Neural cell (in vitro differentiated cells): Measurements from ENCODE around the gene WDR20. TPM values are rescaled to one million over a fixed set of nuclear protein-coding genes. Genes with fewer than 3 reads are reported as not detected.

Experiments used
- H2AFZ ChIP-seq: fragments of 200-600, 300-800 bp; sonication (generic), shearing (Covaris generic); 2 replicates; pipeline ENCODE4 v1.6.0; 2014; ENCODE audit warnings: low read depth, mild to moderate bottlenecking, antibody characterized with exemption, low read length, moderate library complexity
- H3F3A ChIP-seq: fragments of 200-600 bp; shearing (Covaris generic); 2 replicates; pipeline ENCODE4 v1.6.1; 2016; ENCODE audit warnings: mild to moderate bottlenecking, moderate library complexity, mixed read lengths, antibody characterized with exemption, low read length; ENCODE audit not compliant: insufficient read depth, poor library complexity, severe bottlenecking
- H3K27ac ChIP-seq: fragments of 200-600, 300-800 bp; sonication (generic), shearing (Covaris generic); 2 replicates; pipeline ENCODE4 v1.5.1; 2014; ENCODE audit warnings: mild to moderate bottlenecking, low read length, moderate library complexity
- H3K27me3 ChIP-seq: fragments of 300-800, 200-600 bp; sonication (generic), shearing (Covaris generic); 2 replicates; pipeline ENCODE4 v1.6.0; 2014; ENCODE audit warnings: mild to moderate bottlenecking, low read depth, low read length, moderate library complexity; ENCODE audit not compliant: insufficient read depth
- H3K36me3 ChIP-seq: fragments of 300-800, 200-600 bp; sonication (generic), shearing (Covaris generic); 2 replicates; pipeline ENCODE4 v1.5.1; 2014; ENCODE audit warnings: mild to moderate bottlenecking, antibody characterized with exemption, low read length, moderate library complexity; ENCODE audit not compliant: insufficient read depth
- H3K4me2 ChIP-seq: fragments of 300-800, 200-600 bp; sonication (generic), shearing (Covaris generic); 2 replicates; pipeline ENCODE4 v1.6.0; 2014; ENCODE audit warnings: mild to moderate bottlenecking, low read length
- H3K4me3 ChIP-seq: fragments of 300-800, 200-600 bp; sonication (generic), shearing (Covaris generic); 2 replicates; pipeline ENCODE4 v1.5.1; 2014; ENCODE audit warnings: mild to moderate bottlenecking, low read length, moderate library complexity
- H3K79me2 ChIP-seq: fragments of 200-600 bp; shearing (Covaris generic); replicated peaks from 2 replicates; pipeline ENCODE4 v1.6.0; 2014; ENCODE audit warnings: mild to moderate bottlenecking, low read length, moderate library complexity; ENCODE audit not compliant: insufficient read depth
- H3K9ac ChIP-seq: fragments of 300-800, 200-600 bp; sonication (generic), shearing (Covaris generic); 2 replicates; pipeline ENCODE4 v1.6.1; 2016; ENCODE audit warnings: mild to moderate bottlenecking, low read length, mixed read lengths
- H3K9me2 ChIP-seq: fragments of 200-600 bp; shearing (Covaris generic); 2 replicates; pipeline ENCODE4 v1.6.1; 2016; ENCODE audit warnings: mild to moderate bottlenecking, low read length, mixed read lengths; ENCODE audit not compliant: insufficient read depth
- H3K9me3 ChIP-seq: fragments of 200-600, 300-800 bp; sonication (generic), shearing (Covaris generic); 2 replicates; pipeline ENCODE4 v1.6.1; 2016; ENCODE audit warnings: mild to moderate bottlenecking, mixed run types, low read length, moderate library complexity, mixed read lengths
- H4K20me1 ChIP-seq: fragments of 200-600 bp; shearing (Covaris generic); 2 replicates; pipeline ENCODE4 v1.6.1; 2016; ENCODE audit warnings: mild to moderate bottlenecking, mixed run types; ENCODE audit not compliant: insufficient read depth
- EP300 ChIP-seq: fragments of 450-650 bp; conservative IDR thresholded peaks from 2 replicates; pipeline ENCODE4 v1.6.1; 2014; ENCODE audit warnings: antibody characterized with exemption, mild to moderate bottlenecking, moderate library complexity; ENCODE audit not compliant: poor library complexity, severe bottlenecking
- EZH2 ChIP-seq: fragments of 200-600, 300-800 bp; shearing (Covaris generic), sonication (generic); IDR thresholded peaks from 2 replicates; pipeline ENCODE4 v1.6.1; 2014; ENCODE audit warnings: antibody characterized with exemption, low read length, borderline replicate concordance, mild to moderate bottlenecking; ENCODE audit not compliant: insufficient read depth, poor library complexity, severe bottlenecking
- MXI1 ChIP-seq: fragments of 450-650 bp; conservative IDR thresholded peaks from 2 replicates; pipeline ENCODE4 v1.6.1; 2014; ENCODE audit warnings: antibody characterized with exemption, mild to moderate bottlenecking; ENCODE audit not compliant: poor library complexity, severe bottlenecking
- RAD21 ChIP-seq: fragments of 450-650 bp; conservative IDR thresholded peaks from 2 replicates; pipeline ENCODE4 v1.6.1; 2014; ENCODE audit warnings: antibody characterized with exemption, mild to moderate bottlenecking, moderate library complexity
- SMC3 ChIP-seq: fragments of 450-650 bp; conservative IDR thresholded peaks from 2 replicates; pipeline ENCODE4 v1.6.1; 2014; ENCODE audit warnings: antibody characterized with exemption, mild to moderate bottlenecking, moderate library complexity; ENCODE audit not compliant: poor library complexity
- TAF1 ChIP-seq: IDR thresholded peaks from 2 replicates; pipeline ENCODE4 v1.6.1; 2012; ENCODE audit warnings: low read depth
- polyA plus RNA-seq: library from polyadenylated mRNA; depleted of rRNA; stranded (reverse); fragments of >200 nt; gene quantifications from 2 replicates; pipeline ENCODE4 v1.2.3, GENCODE V29; 2014
- TF ChIP-seq, protein P1 (sequence below): fragments of 450-650 bp; IDR thresholded peaks from 2 replicates; pipeline ENCODE4 v1.5.1; 2014; ENCODE audit warnings: antibody characterized with exemption, mild to moderate bottlenecking, moderate library complexity; ENCODE audit not compliant: poor library complexity, severe bottlenecking
- TF ChIP-seq, protein P2 (sequence below): IDR thresholded peaks from 2 replicates; pipeline ENCODE4 v1.6.1; 2012; ENCODE audit warnings: borderline replicate concordance

Gene WDR20
- polyA plus RNA-seq, 1 donor from 2014 or later, result 28.6 TPM

DNA sequence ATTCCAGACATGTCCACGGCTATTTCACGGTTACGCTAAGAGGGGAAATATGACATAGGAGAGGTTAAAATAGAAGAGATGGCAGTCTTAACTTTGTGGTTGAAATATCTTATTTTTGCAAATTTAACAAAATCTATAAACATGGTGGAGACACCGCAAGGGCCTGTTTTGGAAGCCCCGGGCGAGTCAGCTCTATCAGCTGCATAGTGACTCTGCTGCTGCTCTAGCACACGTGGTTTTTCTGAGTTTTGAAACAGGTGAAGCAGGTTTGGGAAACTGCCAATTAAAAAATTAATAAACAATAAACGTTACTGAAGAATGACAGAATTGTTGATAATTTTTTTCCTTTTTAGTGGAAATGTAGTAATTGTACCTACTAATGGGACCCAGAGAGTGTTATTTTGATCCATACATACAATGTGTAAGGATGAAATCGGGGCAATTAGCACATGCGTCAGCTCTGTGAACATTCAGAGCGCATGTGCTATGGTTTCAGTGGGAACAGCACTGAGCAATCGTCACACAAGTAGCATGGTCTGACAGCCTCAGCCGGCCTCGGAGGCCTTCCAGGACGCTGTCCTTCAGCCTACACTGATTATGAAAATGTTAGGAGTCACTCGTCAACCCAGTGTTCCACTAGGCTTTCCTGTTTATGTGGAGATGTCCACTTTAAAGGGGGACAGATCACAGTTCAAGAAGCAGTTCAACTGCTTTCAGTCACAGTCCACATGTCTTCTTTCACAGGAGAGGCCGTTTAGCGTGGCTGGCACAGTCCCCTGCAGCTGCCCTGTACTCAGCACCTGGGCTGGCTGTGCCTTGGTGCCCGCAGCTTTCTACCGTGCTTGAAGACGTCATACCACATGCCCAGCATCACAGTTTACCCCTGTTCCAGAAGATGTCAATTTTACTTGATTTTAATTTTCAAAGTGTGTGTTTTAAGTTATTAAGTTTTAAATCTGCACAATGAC lies 113.4 kb downstream of the WDR20 start:
- Histone ChIP-seq H4K20me1 (no peaks in the 10 kb centered on the region), H3K36me3 (no peaks in the 10 kb centered on the region), H3K9me3 (no peaks in the 10 kb centered on the region), H3K9ac (no peak overlapping the region), H3K27me3 (no peaks in the 10 kb centered on the region), H3K27ac (no peak overlapping the region), H3K9me2 (no peaks in the 10 kb centered on the region), H3K4me3 (no peak overlapping the region), H3K79me2 (no peaks in the 10 kb centered on the region), H3K4me2 (no peak overlapping the region), H3F3A (no peaks in the 10 kb centered on the region), H2AFZ (no peak overlapping the region)
- TF ChIP-seq EP300 (no peak), SMC3 (no peak), EZH2 (no peak), TAF1 (no peak), MXI1 (no peak)
- TF ChIP-seq, protein P1, sequence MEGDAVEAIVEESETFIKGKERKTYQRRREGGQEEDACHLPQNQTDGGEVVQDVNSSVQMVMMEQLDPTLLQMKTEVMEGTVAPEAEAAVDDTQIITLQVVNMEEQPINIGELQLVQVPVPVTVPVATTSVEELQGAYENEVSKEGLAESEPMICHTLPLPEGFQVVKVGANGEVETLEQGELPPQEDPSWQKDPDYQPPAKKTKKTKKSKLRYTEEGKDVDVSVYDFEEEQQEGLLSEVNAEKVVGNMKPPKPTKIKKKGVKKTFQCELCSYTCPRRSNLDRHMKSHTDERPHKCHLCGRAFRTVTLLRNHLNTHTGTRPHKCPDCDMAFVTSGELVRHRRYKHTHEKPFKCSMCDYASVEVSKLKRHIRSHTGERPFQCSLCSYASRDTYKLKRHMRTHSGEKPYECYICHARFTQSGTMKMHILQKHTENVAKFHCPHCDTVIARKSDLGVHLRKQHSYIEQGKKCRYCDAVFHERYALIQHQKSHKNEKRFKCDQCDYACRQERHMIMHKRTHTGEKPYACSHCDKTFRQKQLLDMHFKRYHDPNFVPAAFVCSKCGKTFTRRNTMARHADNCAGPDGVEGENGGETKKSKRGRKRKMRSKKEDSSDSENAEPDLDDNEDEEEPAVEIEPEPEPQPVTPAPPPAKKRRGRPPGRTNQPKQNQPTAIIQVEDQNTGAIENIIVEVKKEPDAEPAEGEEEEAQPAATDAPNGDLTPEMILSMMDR, result no peak
- TF ChIP-seq, protein P2, sequence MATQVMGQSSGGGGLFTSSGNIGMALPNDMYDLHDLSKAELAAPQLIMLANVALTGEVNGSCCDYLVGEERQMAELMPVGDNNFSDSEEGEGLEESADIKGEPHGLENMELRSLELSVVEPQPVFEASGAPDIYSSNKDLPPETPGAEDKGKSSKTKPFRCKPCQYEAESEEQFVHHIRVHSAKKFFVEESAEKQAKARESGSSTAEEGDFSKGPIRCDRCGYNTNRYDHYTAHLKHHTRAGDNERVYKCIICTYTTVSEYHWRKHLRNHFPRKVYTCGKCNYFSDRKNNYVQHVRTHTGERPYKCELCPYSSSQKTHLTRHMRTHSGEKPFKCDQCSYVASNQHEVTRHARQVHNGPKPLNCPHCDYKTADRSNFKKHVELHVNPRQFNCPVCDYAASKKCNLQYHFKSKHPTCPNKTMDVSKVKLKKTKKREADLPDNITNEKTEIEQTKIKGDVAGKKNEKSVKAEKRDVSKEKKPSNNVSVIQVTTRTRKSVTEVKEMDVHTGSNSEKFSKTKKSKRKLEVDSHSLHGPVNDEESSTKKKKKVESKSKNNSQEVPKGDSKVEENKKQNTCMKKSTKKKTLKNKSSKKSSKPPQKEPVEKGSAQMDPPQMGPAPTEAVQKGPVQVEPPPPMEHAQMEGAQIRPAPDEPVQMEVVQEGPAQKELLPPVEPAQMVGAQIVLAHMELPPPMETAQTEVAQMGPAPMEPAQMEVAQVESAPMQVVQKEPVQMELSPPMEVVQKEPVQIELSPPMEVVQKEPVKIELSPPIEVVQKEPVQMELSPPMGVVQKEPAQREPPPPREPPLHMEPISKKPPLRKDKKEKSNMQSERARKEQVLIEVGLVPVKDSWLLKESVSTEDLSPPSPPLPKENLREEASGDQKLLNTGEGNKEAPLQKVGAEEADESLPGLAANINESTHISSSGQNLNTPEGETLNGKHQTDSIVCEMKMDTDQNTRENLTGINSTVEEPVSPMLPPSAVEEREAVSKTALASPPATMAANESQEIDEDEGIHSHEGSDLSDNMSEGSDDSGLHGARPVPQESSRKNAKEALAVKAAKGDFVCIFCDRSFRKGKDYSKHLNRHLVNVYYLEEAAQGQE, result no peak

DNA sequence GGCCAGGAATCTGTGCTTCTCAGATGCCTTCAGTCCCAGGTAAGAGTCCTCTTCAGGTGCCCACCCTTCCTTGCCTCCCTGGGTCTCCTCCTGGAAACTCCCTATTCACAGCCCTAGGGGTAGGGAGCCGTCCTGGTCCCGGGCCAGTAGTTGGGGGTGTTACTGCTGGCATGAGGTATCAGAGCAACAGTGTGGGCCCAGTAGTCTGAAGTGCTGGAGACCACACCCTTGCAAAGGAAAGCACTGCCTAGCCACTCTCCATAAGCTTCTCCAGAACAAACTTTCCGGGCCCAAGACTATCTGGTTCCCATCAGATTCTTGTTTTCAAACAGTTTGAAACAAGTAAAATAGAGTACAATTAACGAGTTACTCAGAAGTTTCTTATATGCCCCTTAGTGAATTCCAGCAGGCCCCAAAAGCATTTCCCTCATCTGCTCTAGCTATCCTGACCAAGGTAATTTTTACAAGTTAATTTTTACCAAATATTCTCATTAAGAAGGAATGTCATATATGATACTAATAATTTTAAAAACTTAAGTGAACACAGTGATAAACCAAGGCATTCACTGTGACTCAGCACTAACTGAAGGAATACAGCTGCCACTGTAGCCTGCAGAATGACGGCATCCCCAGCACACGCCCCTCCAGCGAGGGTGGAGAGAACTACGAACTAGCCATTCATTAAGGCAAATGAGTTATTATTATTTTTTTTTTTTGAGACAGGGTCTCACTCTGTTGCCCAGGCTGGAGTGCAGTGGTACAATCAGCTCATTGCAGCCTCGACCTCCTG lies 115.9 kb downstream of the WDR20 start:
- H3K27ac ChIP-seq, result no peak overlapping the region
- no peaks in the 10 kb centered on the region for H3K79me2 ChIP-seq
- H3K9ac ChIP-seq, result no peak overlapping the region
- no peaks in the 10 kb centered on the region for H3K36me3 ChIP-seq
- TF ChIP-seq, protein P1, result no peak
- TF ChIP-seq RAD21 (no peak), EP300 (no peak), MXI1 (no peak), SMC3 (no peak)
- H3K9me2 ChIP-seq, result no peaks in the 10 kb centered on the region
- H4K20me1 ChIP-seq, result no peaks in the 10 kb centered on the region
- H2AFZ ChIP-seq, result no peak overlapping the region
- H3K4me2 ChIP-seq, result no peak overlapping the region
- no peak overlapping the region for H3K4me3 ChIP-seq
- H3F3A ChIP-seq, result no peaks in the 10 kb centered on the region
- H3K9me3 ChIP-seq, result no peaks in the 10 kb centered on the region
- H3K27me3 ChIP-seq, result no peaks in the 10 kb centered on the region
